ENCODE data around the gene ZFYVE21. TPM values are rescaled to one million over a fixed set of nuclear protein-coding genes. Genes with fewer than 3 reads are reported as not detected.

The ZFYVE21 gene
- total RNA-seq, 1 experiment from 2014 or later, result 45.7 TPM

- H3K27ac Mint-ChIP-seq (ENCODE audit: unreplicated experiment), result no peak overlapping the region
- H3K27me3 Mint-ChIP-seq (ENCODE audit: unreplicated experiment), result no peaks in the 10 kb centered on the region
- TF ChIP-seq, protein P1, sequence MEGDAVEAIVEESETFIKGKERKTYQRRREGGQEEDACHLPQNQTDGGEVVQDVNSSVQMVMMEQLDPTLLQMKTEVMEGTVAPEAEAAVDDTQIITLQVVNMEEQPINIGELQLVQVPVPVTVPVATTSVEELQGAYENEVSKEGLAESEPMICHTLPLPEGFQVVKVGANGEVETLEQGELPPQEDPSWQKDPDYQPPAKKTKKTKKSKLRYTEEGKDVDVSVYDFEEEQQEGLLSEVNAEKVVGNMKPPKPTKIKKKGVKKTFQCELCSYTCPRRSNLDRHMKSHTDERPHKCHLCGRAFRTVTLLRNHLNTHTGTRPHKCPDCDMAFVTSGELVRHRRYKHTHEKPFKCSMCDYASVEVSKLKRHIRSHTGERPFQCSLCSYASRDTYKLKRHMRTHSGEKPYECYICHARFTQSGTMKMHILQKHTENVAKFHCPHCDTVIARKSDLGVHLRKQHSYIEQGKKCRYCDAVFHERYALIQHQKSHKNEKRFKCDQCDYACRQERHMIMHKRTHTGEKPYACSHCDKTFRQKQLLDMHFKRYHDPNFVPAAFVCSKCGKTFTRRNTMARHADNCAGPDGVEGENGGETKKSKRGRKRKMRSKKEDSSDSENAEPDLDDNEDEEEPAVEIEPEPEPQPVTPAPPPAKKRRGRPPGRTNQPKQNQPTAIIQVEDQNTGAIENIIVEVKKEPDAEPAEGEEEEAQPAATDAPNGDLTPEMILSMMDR (IDR thresholded peaks at IDR 0.05; ENCODE audit: unreplicated experiment), result no peak
- no peaks in the 10 kb centered on the region for H3K4me1 Mint-ChIP-seq (ENCODE audit: low read depth, unreplicated experiment)
- no TSS peak for BruUV-seq (replicated peaks)
- no peak for DNase-seq
- H3K9me3 Mint-ChIP-seq (ENCODE audit: low read depth, unreplicated experiment), result no peaks in the 10 kb centered on the region
- intact Hi-C loops (cut with micrococcal nuclease; ENCODE audit: unreplicated experiment), result no loop called here
- CTCF ChIA-PET, result no interaction called here
- peaks cover 5% of the 10 kb centered on the region for H3K36me3 Mint-ChIP-seq (ENCODE audit: insufficient read depth, unreplicated experiment)
- H3K4me3 Mint-ChIP-seq (ENCODE audit: low read depth, unreplicated experiment), result no peak overlapping the region
Measured at GRCh38 chr14:103745424-103745823, 29.8 kb downstream of the ZFYVE21 start.

DNA sequence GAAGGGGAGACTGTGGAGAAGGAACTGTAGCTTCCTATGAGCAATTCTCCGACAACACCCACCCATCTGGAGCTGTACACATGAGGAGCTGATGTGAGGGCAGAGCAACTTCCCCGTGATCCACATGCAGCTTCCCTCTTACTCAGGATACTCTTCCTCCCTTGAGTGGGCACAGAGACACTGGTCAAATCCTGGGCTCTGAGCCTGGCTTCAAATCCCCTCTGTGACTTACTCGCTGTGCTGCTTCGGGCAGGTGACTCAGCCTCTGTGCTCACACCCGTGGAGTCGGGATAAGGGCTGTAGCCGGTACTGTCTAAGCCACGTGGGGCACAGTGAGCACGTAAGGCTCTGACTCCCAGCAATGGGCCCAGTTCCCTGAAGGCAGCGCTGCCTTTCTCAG, 31.1 kb downstream of the ZFYVE21 start:
- CTCF ChIA-PET, result interaction anchor here (0.6 kb wide), 1 partner anchor 710 kb away, joined by 4 read pairs; no protein-coding TSS in a partner anchor
- no peak for DNase-seq
- H3K4me3 Mint-ChIP-seq (ENCODE audit: low read depth, unreplicated experiment), result no peak overlapping the region
- intact Hi-C loops (cut with micrococcal nuclease; ENCODE audit: unreplicated experiment), result no loop called here
- peaks cover 5% of the 10 kb centered on the region for H3K36me3 Mint-ChIP-seq (ENCODE audit: insufficient read depth, unreplicated experiment)
- no peaks in the 10 kb centered on the region for H3K4me1 Mint-ChIP-seq (ENCODE audit: low read depth, unreplicated experiment)
- no peaks in the 10 kb centered on the region for H3K9me3 Mint-ChIP-seq (ENCODE audit: low read depth, unreplicated experiment)
- no peak overlapping the region for H3K27ac Mint-ChIP-seq (ENCODE audit: unreplicated experiment)
- BruUV-seq (replicated peaks), result no TSS peak
- no peaks in the 10 kb centered on the region for H3K27me3 Mint-ChIP-seq (ENCODE audit: unreplicated experiment)
- TF ChIP-seq, protein P1 (IDR thresholded peaks at IDR 0.05; ENCODE audit: unreplicated experiment), result no peak

DNA sequence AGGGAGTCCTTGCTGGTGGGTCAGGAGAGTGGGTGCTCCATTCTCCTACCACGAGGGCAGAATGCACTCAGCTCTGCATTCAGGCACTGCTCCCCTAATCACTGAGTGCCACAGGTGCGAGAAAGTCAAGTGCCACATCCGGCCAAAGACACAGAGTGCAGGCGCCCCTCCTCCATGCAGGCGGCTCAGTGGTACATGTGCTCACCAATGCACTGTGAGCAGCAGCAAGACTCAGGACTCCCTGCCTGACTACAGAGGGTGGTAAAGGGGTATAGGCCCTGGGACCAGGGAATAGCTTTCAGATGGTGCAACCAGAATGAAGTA, 32.9 kb downstream of the ZFYVE21 start:
- TF ChIP-seq, protein P1 (IDR thresholded peaks at IDR 0.05; ENCODE audit: unreplicated experiment), result no peak
- H3K4me3 Mint-ChIP-seq (ENCODE audit: low read depth, unreplicated experiment), result no peak overlapping the region
- BruUV-seq (replicated peaks), result no TSS peak
- peaks cover 9% of the 10 kb centered on the region for H3K36me3 Mint-ChIP-seq (ENCODE audit: insufficient read depth, unreplicated experiment)
- no peaks in the 10 kb centered on the region for H3K27me3 Mint-ChIP-seq (ENCODE audit: unreplicated experiment)
- no peak for DNase-seq
- H3K9me3 Mint-ChIP-seq (ENCODE audit: low read depth, unreplicated experiment), result no peaks in the 10 kb centered on the region
- intact Hi-C loops (cut with micrococcal nuclease; ENCODE audit: unreplicated experiment), result no loop called here
- no peaks in the 10 kb centered on the region for H3K4me1 Mint-ChIP-seq (ENCODE audit: low read depth, unreplicated experiment)
- CTCF ChIA-PET, result no interaction called here
- H3K27ac Mint-ChIP-seq (ENCODE audit: unreplicated experiment), result no peak overlapping the region

GRCh38 chr14:103749452-103749851, 33.8 kb downstream of the ZFYVE21 start:
- Mint-ChIP-seq H3K27ac (ENCODE audit: unreplicated experiment) (no peak overlapping the region), H3K4me3 (ENCODE audit: low read depth, unreplicated experiment) (no peak overlapping the region), H3K9me3 (ENCODE audit: low read depth, unreplicated experiment) (no peaks in the 10 kb centered on the region), H3K36me3 (ENCODE audit: insufficient read depth, unreplicated experiment) (peaks cover 9% of the 10 kb centered on the region), H3K4me1 (ENCODE audit: low read depth, unreplicated experiment) (no peaks in the 10 kb centered on the region), H3K27me3 (ENCODE audit: unreplicated experiment) (no peaks in the 10 kb centered on the region)
- TF ChIP-seq, protein P1 (IDR thresholded peaks at IDR 0.05; ENCODE audit: unreplicated experiment), result no peak
- DNase-seq, result no peak
- CTCF ChIA-PET, result no interaction called here
- intact Hi-C loops (cut with micrococcal nuclease; ENCODE audit: unreplicated experiment), result no loop called here
- BruUV-seq (replicated peaks), result no TSS peak

- H3K27ac Mint-ChIP-seq (ENCODE audit: unreplicated experiment), result no peak overlapping the region
- intact Hi-C loops (cut with micrococcal nuclease; ENCODE audit: unreplicated experiment), result no loop called here
- peaks cover 9% of the 10 kb centered on the region for H3K36me3 Mint-ChIP-seq (ENCODE audit: insufficient read depth, unreplicated experiment)
- no peaks in the 10 kb centered on the region for H3K27me3 Mint-ChIP-seq (ENCODE audit: unreplicated experiment)
- H3K4me1 Mint-ChIP-seq (ENCODE audit: low read depth, unreplicated experiment), result no peaks in the 10 kb centered on the region
- DNase-seq, result no peak
- TF ChIP-seq, protein P1 (IDR thresholded peaks at IDR 0.05; ENCODE audit: unreplicated experiment), result no peak
- H3K4me3 Mint-ChIP-seq (ENCODE audit: low read depth, unreplicated experiment), result no peak overlapping the region
- no peaks in the 10 kb centered on the region for H3K9me3 Mint-ChIP-seq (ENCODE audit: low read depth, unreplicated experiment)
- CTCF ChIA-PET, result no interaction called here
- no TSS peak for BruUV-seq (replicated peaks)
Measured at GRCh38 chr14:103749860-103750259, 34.2 kb downstream of the ZFYVE21 start.
